Adipose tissue (tissue), 3 donors: Measurements from ENCODE around the gene GATA2. TPM values are rescaled to one million over a fixed set of nuclear protein-coding genes. Genes with fewer than 3 reads are reported as not detected.

ENCODE experiments used
- H3K27ac ChIP-seq: one replicate; pipeline ENCODE4 v1.5.1; 2013; ENCODE audit warnings: low read depth, low read length
- WGBS, 3 donors: extraction: QIAGEN DNeasy Blood & Tissue Kit; methylation state at CpG; one replicate each; pipeline ENCODE4 v1.1.7; 2013; 5-methylcytosine and 5-hydroxymethylcytosine counted together
- polyA plus RNA-seq, 3 donors: library from polyadenylated mRNA; stranded (reverse); fragments of 200-250 nt; gene quantifications; one replicate each; pipeline ENCODE4 v1.2.3, GENCODE V29; 2013
- donor health status: healthy with polysubstance abuse.
- donor health status: Bipolar disorder and iron deficiency.
- donor health status: healthy.

The GATA2 gene
- polyA plus RNA-seq, 3 donors: 6.4 to 26.3 (median 14.3) TPM

- 37 to 46% (median 40%) methylated on average over 19 of the region's 19 CpGs for WGBS, 3 donors
- H3K27ac ChIP-seq: no peak overlapping the region
These were observed 11.5 kb downstream of the GATA2 start for GRCh38 chr3:128481438-128481942.

- no peak overlapping the region for H3K27ac ChIP-seq
These were observed 12.1 kb downstream of the GATA2 start for GRCh38 chr3:128480717-128481437.

GRCh38 chr3:128480278-128480677 lies 12.7 kb downstream of the GATA2 start:
- no peak overlapping the region for H3K27ac ChIP-seq
- WGBS, 3 donors: 47 to 71% (median 56%) methylated on average over 11 of the region's 11 CpGs

More at GRCh38 chr3:128480717-128481437, 12.1 kb downstream of the GATA2 start:
- 61 to 78% (median 69%) methylated on average over 27 of the region's 27 CpGs for WGBS, 3 donors

- H3K27ac ChIP-seq: no peak overlapping the region
- 84 to 86% (median 85%) methylated on average over 10 of the region's 10 CpGs for WGBS, 3 donors
These were observed 13.4 kb downstream of the GATA2 start for GRCh38 chr3:128479558-128480086.

- 72 to 83% (median 77%) methylated on average over 11 of the region's 11 CpGs for WGBS, 3 donors
These were observed 14.2 kb downstream of the GATA2 start for GRCh38 chr3:128478576-128479506.

GRCh38 chr3:128476659-128477058 lies 16.3 kb downstream of the GATA2 start:
- H3K27ac ChIP-seq: no peak overlapping the region
- WGBS, 3 donors: 77 to 86% (median 85%) methylated on average over 5 of the region's 5 CpGs

More at GRCh38 chr3:128478576-128479506, 14.2 kb downstream of the GATA2 start:
- H3K27ac ChIP-seq: no peak overlapping the region

- H3K27ac ChIP-seq: no peak overlapping the region
- WGBS, 3 donors: 86 to 91% (median 88%) methylated on average over 8 of the region's 8 CpGs
These were observed 17.6 kb downstream of the GATA2 start for GRCh38 chr3:128475355-128475754.

GRCh38 chr3:128473737-128474136 lies 19.3 kb downstream of the GATA2 start:
- no peak overlapping the region for H3K27ac ChIP-seq
- 58 to 70% (median 60%) methylated on average over 4 of the region's 4 CpGs for WGBS, 3 donors

GRCh38 chr3:128473180-128473519 lies 19.9 kb downstream of the GATA2 start:
- 41 to 65% (median 50%) methylated on average over 5 to 6 of the region's 6 CpGs for WGBS, 3 donors
- no peak overlapping the region for H3K27ac ChIP-seq

GRCh38 chr3:128472449-128473179 lies 20.4 kb downstream of the GATA2 start:
- 30 to 85% (median 83%) methylated on average over 13 of the region's 13 CpGs for WGBS, 3 donors
- H3K27ac ChIP-seq: no peak overlapping the region

GRCh38 chr3:128471720-128472119 lies 21.3 kb downstream of the GATA2 start:
- WGBS, 3 donors: 77 to 89% (median 88%) methylated on average over 3 of the region's 3 CpGs
- H3K27ac ChIP-seq: no peak overlapping the region

GRCh38 chr3:128471110-128471509 lies 21.9 kb downstream of the GATA2 start:
- H3K27ac ChIP-seq: no peak overlapping the region
- WGBS, 3 donors: 86 to 89% (median 86%) methylated on average over 2 of the region's 2 CpGs

GRCh38 chr3:128470134-128470899 lies 22.7 kb downstream of the GATA2 start:
- no peak overlapping the region for H3K27ac ChIP-seq
- 72 to 79% (median 75%) methylated on average over 13 of the region's 13 CpGs for WGBS, 3 donors

- H3K27ac ChIP-seq: no peak overlapping the region
- 77 to 94% (median 83%) methylated on average over 6 of the region's 6 CpGs for WGBS, 3 donors
These were observed 23.4 kb downstream of the GATA2 start for GRCh38 chr3:128469556-128469955.

- no peak overlapping the region for H3K27ac ChIP-seq
- 88 to 95% (median 88%) methylated on average over 10 of the region's 10 CpGs for WGBS, 3 donors
These were observed 24.0 kb downstream of the GATA2 start for GRCh38 chr3:128468791-128469527.

GRCh38 chr3:128468285-128468790 lies 24.7 kb downstream of the GATA2 start:
- 82 to 86% (median 86%) methylated on average over 17 of the region's 17 CpGs for WGBS, 3 donors
- H3K27ac ChIP-seq: no peak overlapping the region
